GM12801 (cell line): ENCODE data around the gene SYNE2.

Source experiments
- TF ChIP-seq, protein P1 (sequence below): IDR thresholded peaks from one replicate; pipeline ENCODE4 v1.5.1; 2011; ENCODE audit warnings: control low read depth; ENCODE audit not compliant: insufficient read length; ENCODE audit errors: extremely low read depth

Gene SYNE2

GRCh38 chr14:64187331-64187730 lies 334.5 kb downstream of the SYNE2 start:
- TF ChIP-seq, protein P1, sequence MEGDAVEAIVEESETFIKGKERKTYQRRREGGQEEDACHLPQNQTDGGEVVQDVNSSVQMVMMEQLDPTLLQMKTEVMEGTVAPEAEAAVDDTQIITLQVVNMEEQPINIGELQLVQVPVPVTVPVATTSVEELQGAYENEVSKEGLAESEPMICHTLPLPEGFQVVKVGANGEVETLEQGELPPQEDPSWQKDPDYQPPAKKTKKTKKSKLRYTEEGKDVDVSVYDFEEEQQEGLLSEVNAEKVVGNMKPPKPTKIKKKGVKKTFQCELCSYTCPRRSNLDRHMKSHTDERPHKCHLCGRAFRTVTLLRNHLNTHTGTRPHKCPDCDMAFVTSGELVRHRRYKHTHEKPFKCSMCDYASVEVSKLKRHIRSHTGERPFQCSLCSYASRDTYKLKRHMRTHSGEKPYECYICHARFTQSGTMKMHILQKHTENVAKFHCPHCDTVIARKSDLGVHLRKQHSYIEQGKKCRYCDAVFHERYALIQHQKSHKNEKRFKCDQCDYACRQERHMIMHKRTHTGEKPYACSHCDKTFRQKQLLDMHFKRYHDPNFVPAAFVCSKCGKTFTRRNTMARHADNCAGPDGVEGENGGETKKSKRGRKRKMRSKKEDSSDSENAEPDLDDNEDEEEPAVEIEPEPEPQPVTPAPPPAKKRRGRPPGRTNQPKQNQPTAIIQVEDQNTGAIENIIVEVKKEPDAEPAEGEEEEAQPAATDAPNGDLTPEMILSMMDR: no peak

GRCh38 chr14:64190974-64191502 lies 338.2 kb downstream of the SYNE2 start:
- TF ChIP-seq, protein P1: no peak

- TF ChIP-seq, protein P1: no peak
These were observed 339.0 kb downstream of the SYNE2 start for GRCh38 chr14:64191756-64192155.

DNA sequence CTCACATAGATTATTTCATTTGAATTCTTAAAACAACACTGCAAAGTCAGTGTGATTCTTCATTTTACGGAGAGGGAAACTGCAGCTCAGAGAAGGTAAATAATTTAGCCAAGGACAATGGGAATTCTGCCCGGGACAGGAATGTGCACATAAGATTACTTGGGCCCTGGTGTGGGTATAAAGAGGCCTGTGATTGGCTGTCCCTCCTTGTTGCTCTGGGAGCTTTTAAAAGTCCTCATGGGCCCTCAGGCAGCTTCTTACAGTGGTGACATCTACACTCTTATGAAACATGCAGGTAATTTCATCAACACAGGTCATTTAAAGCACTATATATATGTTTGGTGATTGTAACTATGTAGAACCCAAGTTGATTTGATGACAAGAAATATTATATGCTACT lies 341.0 kb downstream of the SYNE2 start:
- TF ChIP-seq, protein P1: no peak

DNA sequence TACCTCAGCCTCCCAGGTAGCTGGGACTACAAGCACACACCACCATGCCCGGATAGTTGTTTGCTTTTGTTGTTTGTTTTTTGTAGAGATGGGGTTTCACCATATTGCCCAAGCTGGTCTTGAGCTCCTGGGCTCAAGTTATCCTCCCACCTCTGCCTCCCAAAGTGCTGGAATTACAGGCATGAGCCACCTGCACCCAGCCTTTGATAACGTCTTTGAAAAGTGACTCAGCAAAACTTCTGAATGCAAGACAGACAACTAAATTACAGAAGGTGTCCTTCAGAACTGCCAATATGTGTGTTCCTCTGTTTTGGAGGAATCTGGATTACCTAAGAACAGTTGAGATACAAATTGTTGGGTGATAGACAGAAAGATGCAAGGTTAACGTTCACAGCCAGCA lies 341.6 kb downstream of the SYNE2 start:
- TF ChIP-seq, protein P1: no peak

DNA sequence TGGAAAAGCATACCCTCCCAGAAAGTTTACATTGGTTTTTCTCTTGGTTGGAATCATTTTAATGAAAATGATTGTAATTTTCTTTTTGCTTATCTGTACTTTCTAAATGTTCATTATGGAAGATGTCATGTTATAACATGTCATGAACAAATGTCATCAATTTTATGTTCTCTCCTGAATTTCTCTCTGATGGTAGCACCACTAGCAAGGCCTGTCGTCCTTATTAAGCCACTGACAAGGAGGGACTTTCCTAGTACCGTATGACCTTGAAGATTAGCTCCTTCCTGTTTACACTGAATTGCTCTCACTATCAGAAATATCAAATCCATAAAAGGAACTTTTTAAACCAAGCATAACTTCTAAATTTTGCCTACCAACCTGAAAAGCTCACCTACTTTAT lies 342.4 kb downstream of the SYNE2 start:
- TF ChIP-seq, protein P1: no peak

- TF ChIP-seq, protein P1: no peak
These were observed 343.3 kb downstream of the SYNE2 start for GRCh38 chr14:64196056-64196455.

GRCh38 chr14:64196814-64197411 lies 344.1 kb downstream of the SYNE2 start:
- TF ChIP-seq, protein P1: no peak
